ENCODE measurements around the gene TECPR2.
"Not testable (repeated sequence)": the region's sequence is repeated elsewhere in the genome, so short reads cannot be mapped to it uniquely, and the experiment has no call there.

GRCh38 chr14:102329381-102329780 is 33.4 kb upstream of the TECPR2 start:
- TF ChIP-seq CTCF (IDR thresholded peaks at IDR 0.05; ENCODE audit: insufficient read depth, low read depth, low read length); EZH2 (IDR thresholded peaks at IDR 0.05; ENCODE audit: insufficient read depth, low read length): not testable (repeated sequence)

Measured in astrocyte (in vitro differentiated cells and primary cell).